ENCODE measurements around the gene TFEB. TPM values are rescaled to one million over a fixed set of nuclear protein-coding genes. Genes with fewer than 3 reads are reported as not detected.

TFEB gene
- total RNA-seq, 1 donor, result 18.9 TPM

DNA sequence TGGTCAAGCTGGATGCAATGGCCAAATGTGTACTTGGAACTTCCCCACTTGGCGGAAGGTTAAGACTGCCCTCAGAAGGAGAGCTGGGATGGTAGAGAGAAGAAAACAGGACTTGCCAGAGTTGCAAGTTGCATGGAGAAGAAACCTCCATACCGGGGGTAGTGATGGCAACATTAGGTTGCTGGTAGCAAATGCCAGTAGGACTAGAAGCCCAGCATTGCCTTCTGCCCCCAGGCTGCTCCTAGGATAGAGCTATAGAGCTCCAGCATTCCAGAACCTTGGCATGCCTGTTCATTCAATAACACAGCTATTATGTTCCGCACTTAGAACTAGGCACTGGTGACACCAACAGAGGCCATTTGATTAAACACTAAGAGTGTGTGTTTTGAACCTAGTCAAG is 26.6 kb downstream of the TFEB start:
- DNase-seq (ENCODE audit: low read depth in 2 of 3, low spot score in 2 of 3), result no peak

DNA sequence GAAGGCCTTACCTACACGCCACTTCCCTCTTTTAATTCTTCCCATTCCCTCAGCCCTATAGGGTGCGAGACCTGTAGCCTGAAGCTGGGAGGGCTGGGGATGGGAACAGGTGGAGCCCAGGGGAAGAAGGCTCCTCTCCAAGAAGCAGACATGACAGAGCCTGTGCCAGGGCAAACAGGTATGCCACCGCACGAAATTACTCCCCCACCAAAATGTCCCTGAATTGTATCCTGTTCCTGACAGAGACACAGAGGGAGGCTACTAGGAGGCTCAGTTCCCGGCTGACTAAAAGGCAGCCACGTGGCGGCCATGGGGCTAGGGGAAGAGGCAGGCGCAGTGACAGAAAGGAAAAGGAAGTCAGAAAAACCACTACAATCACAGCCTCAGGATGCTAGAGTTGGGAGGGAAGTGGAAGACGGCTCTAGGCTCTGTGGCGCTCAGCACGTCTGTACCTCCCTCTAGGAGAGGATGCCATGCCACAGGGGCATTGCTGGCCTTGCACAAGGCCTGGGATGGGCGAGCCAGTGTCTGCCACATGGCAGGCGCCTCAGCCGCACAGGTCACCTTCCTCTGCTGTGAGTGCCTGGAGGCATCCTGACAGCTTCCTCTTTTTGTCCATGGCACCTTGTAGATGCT is 27.7 kb downstream of the TFEB start:
- peak in 2 of 3 donors; percentile 39 to 57 for DNase-seq (ENCODE audit: low read depth in 2 of 3, low spot score in 2 of 3)

DNA sequence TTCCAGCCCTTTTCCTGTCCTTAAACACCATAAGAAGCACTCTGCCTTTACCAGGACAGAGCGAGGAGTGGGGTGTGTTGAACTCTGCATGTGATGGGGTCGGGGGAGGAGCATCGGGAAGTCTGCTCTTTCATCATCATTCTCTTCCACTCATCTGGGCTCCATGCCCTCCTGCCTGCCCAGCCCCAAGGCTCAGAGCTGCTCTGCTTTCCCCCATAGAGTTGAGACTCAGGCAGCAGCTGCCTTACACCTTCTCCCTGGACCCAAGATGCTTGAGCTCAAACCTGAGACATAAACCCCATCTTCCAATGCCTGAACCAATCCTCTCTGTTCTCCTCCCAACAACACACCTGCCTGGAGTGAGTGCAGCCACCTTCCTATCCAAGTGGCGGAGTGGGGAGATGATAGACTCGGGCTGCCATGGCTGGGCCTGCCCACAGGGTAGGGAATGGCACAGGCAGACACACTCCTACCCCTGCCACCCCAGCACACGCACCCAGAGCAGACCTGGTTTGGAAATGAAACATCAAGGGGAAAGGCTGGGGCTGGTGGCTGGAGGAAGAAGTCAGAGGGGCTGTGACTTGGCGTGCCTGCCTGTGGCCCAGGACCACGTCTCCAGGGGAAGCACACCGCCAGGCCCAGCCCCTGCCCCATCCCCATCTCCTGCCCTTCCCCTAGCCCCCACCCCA is 28.4 kb downstream of the TFEB start:
- no peak for DNase-seq (ENCODE audit: low read depth in 2 of 3, low spot score in 2 of 3)

DNA sequence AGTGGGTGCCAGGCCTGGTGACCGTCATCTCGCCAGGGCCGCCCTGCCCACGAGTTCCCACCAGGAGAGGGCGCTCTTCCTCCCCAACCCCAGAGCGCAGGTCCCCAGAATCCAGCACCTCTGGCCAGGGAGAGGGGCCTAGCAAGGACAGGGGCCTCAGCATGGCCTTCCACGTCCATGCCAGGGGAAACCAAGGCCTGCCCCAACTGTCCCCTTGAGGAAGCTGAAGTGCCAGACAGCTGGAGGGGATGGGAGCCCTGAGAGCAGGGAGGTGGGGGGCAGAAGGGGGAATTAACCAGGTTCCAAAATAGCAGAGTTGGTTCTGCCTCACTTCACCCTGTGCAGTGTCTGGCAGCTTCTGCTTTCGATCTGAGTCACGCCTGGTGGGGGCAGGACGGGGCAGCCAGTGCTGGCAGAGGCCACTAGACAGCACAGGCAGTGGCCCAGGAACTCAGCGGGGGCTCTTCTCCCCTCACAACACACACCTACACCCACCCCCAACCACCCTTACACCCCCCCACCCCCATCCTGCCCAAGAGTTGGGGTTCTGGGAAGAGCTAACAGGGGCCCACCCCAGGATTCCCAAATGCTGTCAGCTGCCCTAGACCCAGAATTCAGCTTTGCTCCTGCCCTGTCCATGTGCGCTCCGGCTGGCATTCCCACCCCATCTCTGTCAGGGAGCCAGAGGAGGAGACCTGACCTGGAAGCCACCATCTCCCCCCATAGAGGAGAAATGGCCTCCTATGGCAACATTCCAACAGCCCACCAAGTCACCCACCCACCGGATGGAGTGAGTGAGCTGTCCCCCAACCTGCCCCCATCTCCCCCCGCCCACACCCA is 29.2 kb downstream of the TFEB start:
- peak in 2 of 3 donors; percentile 75 to 77 for DNase-seq (ENCODE audit: low read depth in 2 of 3, low spot score in 2 of 3)

DNA sequence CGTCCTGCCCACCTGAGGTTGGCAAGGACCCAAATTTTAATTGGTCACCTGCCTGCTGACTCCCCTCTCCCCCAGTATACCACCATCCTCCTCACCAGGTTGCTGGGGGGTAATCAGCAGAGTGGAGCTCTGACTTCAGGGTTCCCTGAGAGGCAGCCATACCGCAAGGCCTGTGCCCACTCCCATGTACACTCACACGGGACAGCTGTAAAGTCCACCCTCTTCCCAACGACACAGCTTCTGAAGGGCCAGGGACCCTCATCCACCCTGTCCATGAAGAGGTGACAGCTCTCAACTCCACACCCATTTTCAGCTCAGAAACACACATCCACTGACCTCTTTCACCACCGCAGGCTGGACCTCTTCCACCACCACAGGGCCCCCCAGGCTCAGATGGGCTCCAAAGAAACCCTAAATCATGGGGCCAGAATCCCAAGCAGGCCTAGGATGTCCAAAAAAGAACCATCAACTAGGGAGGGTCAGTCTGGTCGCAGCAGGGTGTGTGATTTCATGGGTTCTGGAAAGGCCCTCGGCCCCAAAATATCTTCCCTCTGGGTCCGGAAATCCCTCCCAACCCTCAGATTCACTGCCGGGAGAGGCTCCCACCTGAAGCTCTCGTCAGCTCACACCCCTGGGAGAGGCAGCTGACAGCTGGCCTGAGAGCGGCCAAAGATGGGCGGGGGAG is 30.0 kb downstream of the TFEB start:
- no peak for DNase-seq (ENCODE audit: low read depth in 2 of 3, low spot score in 2 of 3)

DNA sequence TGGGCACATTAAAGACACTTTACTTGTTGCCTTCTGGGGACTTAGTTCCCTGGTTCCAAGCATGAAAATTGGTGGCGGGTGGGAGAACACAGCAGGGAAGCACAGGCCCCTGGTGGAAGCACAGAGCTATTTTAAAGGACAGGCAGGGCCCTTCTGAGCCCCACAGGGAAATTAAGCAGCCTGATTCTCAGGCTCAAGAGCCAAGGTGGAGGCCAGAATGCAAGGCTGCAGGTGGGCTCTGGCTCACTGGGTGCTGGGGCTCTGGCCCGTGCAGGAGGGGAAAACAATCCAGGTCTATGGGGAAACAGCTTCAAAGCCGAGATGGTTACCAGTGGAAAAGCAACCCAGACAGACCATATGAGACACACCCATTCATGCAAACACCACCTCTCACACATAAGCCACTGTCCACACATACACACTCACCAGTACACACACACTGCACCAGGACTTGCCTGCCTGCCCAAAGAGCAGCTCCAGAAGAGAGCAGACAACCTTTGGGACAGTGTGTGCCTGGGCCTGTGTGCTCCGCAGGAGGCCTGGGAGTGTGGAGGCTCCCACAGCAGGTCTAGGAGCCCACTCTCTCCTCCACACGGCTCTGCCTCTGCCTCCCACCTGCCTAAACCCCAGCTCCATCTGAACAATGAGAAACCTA is 30.6 kb downstream of the TFEB start:
- no peak for DNase-seq (ENCODE audit: low read depth in 2 of 3, low spot score in 2 of 3)

DNA sequence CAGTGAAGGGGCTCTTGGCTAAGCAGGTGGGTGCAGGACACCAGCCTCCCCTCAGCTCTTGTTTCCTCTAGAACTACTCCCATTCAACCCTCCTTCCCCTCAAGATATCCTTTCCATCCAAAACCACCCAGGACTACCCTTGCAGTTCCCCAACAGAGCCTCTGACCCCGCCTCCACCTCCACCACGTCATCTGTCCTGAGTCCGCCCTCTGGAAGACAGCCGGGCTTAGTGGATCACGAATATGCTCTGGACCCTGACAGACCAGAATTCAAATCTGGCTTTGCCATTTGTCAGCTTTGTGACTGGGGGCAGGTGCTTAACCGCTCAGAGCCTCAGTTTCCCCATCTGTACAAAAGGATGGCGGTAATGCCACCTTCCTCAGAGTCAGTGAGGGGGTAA is 31.4 kb downstream of the TFEB start:
- no peak for DNase-seq (ENCODE audit: low read depth in 2 of 3, low spot score in 2 of 3)

DNA sequence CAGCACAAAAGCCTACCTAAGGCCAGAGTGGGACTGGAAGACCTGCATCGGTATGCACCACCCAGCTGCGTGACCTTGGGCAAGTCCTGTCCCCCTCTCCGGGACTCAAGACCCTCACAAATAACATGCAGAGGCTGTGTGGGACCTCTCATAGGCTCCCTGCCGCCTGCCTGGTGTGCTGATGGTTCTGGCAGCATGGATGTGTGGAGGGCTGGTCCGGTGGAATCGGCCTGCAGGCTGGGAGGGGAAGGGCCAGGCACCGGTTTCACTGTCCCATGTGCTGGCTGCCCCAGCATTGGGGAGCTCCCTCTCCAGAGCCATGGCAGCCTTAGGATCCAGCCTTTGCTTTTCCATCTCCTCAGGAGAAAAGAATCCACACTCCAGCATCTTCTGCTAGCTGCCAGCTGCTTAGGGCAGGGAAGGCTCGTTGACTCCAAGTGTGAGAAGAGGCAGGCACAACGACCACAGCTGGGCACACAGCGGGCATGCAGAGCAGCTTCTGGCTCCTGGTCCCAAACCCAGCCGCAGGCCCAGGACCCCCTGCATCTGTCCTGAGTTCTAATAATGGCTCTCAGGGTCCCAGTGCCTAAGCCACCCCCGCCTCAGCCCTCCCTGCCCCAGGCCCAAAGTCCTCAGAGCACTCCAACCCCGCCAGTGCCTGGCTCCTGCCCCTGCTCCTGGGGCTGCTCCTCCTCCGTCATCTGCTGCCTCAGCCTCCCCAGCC is 32.5 kb downstream of the TFEB start:
- DNase-seq (ENCODE audit: low read depth in 2 of 3, low spot score in 2 of 3), result no peak

DNA sequence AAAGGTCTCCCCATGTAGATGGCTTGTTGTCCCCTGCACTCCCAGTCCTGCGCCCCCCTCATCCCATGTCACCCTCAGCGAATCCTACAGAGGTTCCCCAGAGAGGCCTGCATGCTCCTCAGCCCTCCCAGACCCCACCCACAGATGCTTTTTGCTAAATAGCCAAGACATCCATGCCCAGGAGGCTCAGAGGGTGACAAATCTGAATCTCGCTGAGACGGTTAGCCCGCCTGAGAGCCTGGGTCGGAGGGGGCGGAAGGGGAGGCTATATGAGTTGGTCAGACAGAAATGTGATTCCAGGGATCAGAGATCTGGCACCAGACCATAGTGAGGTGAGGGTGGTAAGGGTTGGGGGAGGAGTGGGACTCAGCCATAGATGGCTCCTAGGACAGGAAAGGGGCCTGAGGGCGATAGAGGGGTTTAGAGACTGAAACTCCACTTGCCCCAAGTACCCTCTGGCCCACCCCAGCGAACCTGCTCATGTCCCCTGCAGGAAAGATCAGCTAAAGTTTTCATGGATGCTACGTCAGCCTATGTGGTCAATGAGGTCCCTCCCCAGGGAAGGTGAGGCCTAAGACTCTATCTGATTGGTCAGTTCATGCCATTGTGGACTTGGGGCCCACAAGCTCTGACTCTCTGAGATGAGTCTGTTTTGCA is 33.2 kb downstream of the TFEB start:
- no peak for DNase-seq (ENCODE audit: low read depth in 2 of 3, low spot score in 2 of 3)

DNA sequence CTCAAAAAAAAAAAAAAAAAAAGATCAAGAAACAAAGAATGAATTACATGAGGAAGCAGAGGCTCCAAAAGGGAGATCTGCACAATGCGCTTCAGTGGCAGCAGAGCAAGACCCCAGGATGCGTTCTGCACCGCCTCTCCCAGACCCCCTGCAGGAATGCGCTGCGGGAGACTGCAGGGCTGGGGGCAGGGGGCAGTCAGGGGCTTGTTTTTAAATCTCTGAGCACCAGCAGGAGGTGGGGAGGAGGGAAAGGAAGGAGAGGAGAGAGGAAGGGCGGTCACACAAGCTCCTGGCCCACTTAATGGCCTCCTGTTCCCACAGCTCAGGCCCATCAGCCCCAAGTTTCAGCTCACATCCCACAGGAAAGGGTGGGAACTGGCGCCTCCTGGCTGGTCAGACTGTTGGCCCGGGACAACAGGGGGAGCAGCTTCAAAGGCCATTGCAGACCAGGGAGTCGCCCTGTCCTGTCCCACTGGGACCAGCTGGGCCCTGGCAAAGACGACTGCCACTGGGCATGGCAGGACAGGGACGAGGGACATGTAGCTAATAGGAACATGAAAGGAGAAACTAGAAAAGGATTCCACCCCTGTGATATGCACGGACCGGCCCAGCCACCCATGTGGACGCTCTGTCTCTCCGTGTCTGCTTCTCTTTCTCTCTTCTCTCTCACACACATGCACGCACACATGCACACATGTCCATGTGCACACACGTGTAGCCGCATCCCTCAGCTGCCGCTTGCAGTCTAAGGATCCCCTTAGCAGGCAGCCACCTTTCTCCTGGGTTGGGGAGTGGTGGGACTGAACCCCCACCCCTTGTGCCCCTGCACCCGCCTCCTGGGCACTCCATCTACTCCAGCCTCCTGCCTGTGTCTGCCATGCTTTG is 34.7 kb downstream of the TFEB start:
- DNase-seq (ENCODE audit: low read depth in 2 of 3, low spot score in 2 of 3), result no peak

DNA sequence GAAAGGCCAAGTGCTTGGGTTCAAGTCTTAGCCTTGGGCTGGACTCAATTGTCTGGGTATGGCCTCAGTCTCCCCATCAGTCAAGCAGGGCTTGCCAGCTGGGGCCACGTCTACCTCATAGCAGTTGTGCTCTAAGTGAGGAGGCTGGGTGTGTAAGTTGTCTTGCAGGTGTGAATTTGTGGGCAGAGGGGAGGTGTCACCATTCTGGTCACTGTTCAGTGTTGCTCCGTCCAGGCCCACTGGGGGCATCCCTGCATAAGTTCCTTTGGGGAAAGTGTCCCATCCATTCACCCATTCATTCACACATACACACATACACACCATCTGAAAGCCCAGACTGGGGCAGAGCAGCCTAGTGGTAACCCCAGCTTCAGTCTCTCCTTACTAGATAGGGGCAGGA is 36.3 kb downstream of the TFEB start:
- no peak for DNase-seq (ENCODE audit: low read depth in 2 of 3, low spot score in 2 of 3)

DNA sequence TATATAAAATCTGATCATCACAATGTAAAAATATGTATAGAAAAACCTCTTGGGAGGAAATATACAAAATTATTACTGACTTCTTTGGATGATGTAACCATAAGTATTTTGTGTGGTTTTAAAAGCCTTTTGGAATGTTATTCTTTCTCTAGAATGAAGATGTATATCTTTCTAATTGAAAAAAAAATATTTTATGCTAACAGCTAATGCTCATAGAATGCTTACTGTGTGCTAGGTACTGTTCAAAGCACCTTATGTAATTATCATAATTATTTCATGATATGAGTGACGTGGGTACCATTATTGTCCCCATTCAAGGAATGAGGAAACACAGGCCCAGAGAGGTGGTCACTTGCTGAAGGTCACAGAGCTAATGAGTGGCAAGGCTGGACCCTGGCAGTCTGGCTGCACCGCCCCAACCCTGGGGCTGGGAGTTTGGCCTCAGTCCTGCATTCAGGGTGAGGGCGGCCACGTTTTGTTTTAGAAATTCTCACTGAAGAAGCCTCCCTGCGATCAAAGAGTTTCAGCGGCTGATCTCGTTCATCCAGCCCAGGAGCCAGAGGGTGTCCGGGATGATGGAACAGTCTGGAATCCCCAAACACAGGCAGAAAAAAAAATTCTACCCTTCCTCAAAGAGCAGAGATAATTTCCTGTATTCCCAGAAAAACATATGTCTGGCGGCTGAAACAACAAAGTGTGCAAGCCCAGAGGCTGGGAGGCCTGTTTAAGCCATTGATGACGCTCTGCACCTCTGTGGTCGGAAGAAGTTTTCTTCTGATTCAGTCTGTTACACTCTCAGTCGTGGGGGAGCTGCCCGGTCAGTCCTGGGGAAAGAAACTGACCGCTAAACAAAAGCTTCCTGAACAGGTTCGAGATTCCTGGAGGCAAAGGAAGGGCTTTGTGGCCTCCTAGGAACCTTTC is 37.3 kb downstream of the TFEB start:
- no peak for DNase-seq (ENCODE audit: low read depth in 2 of 3, low spot score in 2 of 3)

DNA sequence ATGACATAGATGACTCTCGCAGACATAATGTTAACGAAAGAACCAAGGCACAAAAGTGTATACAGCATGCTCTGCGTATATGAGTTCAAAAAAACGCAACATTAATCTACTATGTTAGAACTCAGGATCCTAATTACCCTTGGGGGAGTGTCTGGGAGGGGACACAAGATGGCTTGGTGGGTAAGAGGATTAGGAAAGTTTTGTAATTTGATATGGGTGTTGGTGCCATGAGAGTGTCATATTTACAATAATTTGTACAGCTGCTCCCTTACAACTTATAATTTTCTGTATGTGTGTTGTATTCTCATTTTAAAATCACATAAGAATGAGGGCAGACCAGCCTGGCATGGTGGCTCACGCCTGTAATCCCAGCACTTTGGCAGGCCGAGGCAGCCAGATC is 38.6 kb downstream of the TFEB start:
- DNase-seq (ENCODE audit: low read depth in 2 of 3, low spot score in 2 of 3), result no peak

DNA sequence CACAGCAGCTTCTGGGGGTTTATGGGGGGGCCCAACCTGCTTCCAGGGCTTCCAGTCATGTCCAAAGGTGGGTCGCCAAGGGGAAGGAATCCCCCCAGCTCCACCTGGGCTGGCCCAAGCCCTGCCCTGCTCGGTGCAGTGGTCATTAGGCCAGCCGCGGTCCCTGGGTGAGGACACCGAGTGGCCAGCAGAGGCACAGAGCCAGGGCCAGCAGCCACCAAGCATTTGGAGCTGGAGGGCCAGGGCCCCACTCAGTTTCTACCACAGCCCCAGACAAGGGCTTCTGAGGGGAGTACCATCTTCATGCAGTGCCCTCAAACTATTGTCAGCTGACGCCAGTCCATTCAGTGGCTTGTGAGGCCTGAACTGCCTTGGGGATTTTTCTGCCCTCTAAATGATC is 39.6 kb downstream of the TFEB start:
- no peak for DNase-seq (ENCODE audit: low read depth in 2 of 3, low spot score in 2 of 3)

DNA sequence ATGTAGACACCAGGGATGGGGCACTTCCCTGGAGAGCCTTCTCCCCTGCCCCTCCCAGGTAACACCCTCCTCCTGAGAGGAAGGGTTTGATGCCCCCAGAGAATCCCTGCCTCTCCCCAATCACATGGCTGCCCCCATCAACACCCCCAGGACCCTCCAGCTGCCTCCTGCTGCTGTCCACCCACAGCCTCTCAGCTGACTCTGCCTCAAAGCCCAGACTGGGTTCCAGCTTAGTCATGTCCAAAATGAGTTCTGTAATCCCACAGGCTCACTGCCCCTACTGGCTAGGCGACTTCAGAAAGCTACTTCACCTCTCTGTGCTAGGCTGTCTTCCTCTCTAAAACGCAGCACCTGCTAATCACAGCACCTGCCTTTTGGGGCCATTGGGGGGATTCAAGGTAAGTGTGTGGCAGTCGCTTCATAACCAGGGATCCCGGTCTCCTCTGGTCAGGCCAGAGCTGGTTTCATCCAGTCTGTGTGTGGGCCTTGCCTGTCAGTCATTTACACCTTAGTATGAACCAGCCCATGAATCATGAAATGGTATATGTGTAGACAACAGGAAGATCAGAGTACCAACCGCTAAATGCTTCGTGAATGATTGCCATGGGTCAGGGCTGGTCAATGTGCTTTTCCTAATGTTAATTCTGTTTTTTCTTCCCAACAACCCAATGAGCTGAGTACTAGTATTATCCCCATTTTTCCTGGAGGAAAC is 40.4 kb downstream of the TFEB start:
- no peak for DNase-seq (ENCODE audit: low read depth in 2 of 3, low spot score in 2 of 3)

DNA sequence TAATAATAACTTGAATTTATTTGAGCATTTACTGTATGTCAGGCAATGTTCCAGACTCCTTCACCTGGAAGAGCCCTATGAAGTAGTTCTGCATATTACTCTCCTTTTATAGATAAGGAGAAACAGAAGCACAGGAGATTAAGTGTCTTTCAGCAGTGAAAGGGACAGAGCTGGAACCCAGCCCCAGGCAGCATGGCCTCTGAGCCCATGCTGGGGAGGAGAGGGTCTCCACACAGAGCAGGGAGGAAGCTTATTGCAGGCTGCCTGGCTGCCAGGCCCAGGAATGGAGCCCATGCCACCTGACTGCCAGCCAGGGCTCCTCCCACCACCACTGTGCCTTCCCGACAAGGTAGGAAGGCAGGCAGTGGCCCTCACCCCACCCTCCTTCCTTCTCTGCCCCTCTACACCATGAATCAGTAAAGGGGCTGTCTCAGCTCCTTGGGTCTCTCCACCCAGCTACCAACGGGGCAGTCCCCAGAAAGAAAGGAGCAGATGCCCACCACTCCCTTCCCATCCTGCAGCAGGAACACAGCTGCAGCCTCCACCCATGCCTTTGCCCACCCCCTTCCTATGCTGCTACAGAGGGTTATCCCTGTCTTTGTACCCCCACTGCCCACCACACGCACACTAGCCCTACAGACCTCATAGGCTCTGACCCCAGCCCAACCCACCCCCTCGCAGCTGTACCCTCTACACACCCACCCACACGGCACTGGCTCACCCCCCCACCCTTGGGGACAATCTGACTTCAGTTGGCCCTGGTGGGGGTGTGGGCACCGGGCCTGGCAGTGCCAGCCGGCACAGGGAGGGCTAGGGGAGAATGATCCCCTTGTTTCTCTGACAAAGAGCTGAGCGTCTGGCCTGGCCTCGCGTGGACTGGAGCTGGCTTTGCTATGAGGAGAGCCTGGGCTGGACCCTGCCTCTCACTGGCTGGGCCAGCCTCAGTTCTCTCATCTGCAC is 41.8 kb downstream of the TFEB start:
- DNase-seq (ENCODE audit: low read depth in 2 of 3, low spot score in 2 of 3), result no peak

Measured in hematopoietic multipotent progenitor cell (in vitro differentiated cells).